ENCODE measurements around the gene ZBED4. TPM values are rescaled to one million over a fixed set of nuclear protein-coding genes. Genes with fewer than 3 reads are reported as not detected.

Gene ZBED4
- total and polyA plus RNA-seq, 2 of the 13 experiments (the other 11 are each of a cell fraction or from before 2014, with no cell fraction given): 5.4 to 9.6 TPM

GRCh38 chr22:49936018-49936972, 82.7 kb downstream of the ZBED4 start (continued):
- TF ChIP-seq SMYD3 (CRISPR knock-in tag; IDR thresholded peaks at IDR 0.05) (no peak), SKI (IDR thresholded peaks at IDR 0.05; ENCODE audit: partially characterized antibody) (peak; percentile 87), LRRFIP1 (CRISPR knock-in tag; conservative IDR thresholded peaks at IDR 0.05) (no peak), TFDP2 (CRISPR knock-in tag; IDR thresholded peaks at IDR 0.05) (peak; percentile 46; the same call in 1 of the 2 replicates), ZNF431 (CRISPR knock-in tag; IDR thresholded peaks at IDR 0.05; ENCODE audit: borderline replicate concordance, low read depth) (no peak), YEATS2 (CRISPR knock-in tag; IDR thresholded peaks at IDR 0.05; ENCODE audit: borderline replicate concordance) (peak; percentile 18; the same call in 1 of the 2 replicates), KLF6 (CRISPR knock-in tag; IDR thresholded peaks at IDR 0.05) (0 out of 2 replicates have a peak, but pooled peaks have one; percentile 62), ZBTB7A (CRISPR knock-in tag; IDR thresholded peaks at IDR 0.05) (peak; percentile 53; the same call in 1 of the 2 replicates), ZNF589 (CRISPR knock-in tag; conservative IDR thresholded peaks at IDR 0.05) (no peak), ZBTB37 (CRISPR knock-in tag; IDR thresholded peaks at IDR 0.05) (no peak), RCOR2 (CRISPR knock-in tag; IDR thresholded peaks at IDR 0.05) (peak; percentile 33; the same call in 1 of the 2 replicates), SNAI1 (CRISPR knock-in tag; IDR thresholded peaks at IDR 0.05; ENCODE audit: borderline replicate concordance) (peak; percentile 81; the same call in 1 of the 2 replicates), ZNF629 (CRISPR knock-in tag; conservative IDR thresholded peaks at IDR 0.05) (no peak), TCF12 (IDR thresholded peaks at IDR 0.05) (no peak), TCF12 (CRISPR knock-in tag; IDR thresholded peaks at IDR 0.05) (peak; percentile 79; the same call in 1 of the 2 replicates)
- TF ChIP-seq, protein P1, sequence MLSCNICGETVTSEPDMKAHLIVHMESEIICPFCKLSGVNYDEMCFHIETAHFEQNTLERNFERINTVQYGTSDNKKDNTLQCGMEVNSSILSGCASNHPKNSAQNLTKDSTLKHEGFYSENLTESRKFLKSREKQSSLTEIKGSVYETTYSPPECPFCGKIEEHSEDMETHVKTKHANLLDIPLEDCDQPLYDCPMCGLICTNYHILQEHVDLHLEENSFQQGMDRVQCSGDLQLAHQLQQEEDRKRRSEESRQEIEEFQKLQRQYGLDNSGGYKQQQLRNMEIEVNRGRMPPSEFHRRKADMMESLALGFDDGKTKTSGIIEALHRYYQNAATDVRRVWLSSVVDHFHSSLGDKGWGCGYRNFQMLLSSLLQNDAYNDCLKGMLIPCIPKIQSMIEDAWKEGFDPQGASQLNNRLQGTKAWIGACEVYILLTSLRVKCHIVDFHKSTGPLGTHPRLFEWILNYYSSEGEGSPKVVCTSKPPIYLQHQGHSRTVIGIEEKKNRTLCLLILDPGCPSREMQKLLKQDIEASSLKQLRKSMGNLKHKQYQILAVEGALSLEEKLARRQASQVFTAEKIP (CRISPR knock-in tag; IDR thresholded peaks at IDR 0.05; ENCODE audit: borderline replicate concordance): no peak
- TF ChIP-seq, protein P2, sequence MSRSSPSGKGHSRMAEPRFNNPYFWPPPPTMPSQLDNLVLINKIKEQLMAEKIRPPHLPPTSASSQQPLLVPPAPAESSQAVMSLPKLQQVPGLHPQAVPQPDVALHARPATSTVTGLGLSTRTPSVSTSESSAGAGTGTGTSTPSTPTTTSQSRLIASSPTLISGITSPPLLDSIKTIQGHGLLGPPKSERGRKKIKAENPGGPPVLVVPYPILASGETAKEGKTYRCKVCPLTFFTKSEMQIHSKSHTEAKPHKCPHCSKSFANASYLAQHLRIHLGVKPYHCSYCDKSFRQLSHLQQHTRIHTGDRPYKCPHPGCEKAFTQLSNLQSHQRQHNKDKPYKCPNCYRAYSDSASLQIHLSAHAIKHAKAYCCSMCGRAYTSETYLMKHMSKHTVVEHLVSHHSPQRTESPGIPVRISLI (CRISPR knock-in tag; IDR thresholded peaks at IDR 0.05; ENCODE audit: borderline replicate concordance): peak; percentile 57
- TF ChIP-seq, protein P3, sequence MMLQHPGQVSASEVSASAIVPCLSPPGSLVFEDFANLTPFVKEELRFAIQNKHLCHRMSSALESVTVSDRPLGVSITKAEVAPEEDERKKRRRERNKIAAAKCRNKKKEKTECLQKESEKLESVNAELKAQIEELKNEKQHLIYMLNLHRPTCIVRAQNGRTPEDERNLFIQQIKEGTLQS (CRISPR knock-in tag; IDR thresholded peaks at IDR 0.05): peak; percentile 80

All from HepG2 (cell line).